Progenitor cell of endocrine pancreas (in vitro differentiated cells): ENCODE measurements around the gene KITLG. TPM values are rescaled to one million over a fixed set of nuclear protein-coding genes. Genes with fewer than 3 reads are reported as not detected.

Experiments
- DNase-seq: peaks from one replicate; pipeline ENCODE4 v3.0.0; 2021; ENCODE audit warnings: low spot score; ENCODE audit not compliant: unreplicated experiment
- H3K27ac Mint-ChIP-seq: 2 replicates; pipeline ENCODE4 v1.8.0; 2021; ENCODE audit warnings: mild to moderate bottlenecking, moderate library complexity, mixed read lengths
- H3K27me3 Mint-ChIP-seq: 2 replicates; pipeline ENCODE4 v1.8.0; 2021; ENCODE audit warnings: mixed read lengths
- H3K36me3 Mint-ChIP-seq: 2 replicates; pipeline ENCODE4 v1.8.0; 2022; ENCODE audit warnings: mixed read lengths; ENCODE audit not compliant: insufficient read depth
- H3K4me1 Mint-ChIP-seq: 2 replicates; pipeline ENCODE4 v1.8.0; 2021; ENCODE audit warnings: low read depth, mixed read lengths
- H3K4me3 Mint-ChIP-seq: 2 replicates; pipeline ENCODE4 v1.8.0; 2021; ENCODE audit warnings: low read depth, mild to moderate bottlenecking, moderate library complexity, mixed read lengths
- H3K9me3 Mint-ChIP-seq: 2 replicates; pipeline ENCODE4 v1.8.0; 2021; ENCODE audit warnings: low read depth, mixed read lengths
- total RNA-seq: library from RNA; stranded (reverse); gene quantifications from 2 replicates; pipeline ENCODE4 v1.2.1, GENCODE V29; 2021
- TF ChIP-seq, protein P1 (sequence below): fragments of 200-600 bp; sonication (generic); IDR thresholded peaks from one replicate; pipeline ENCODE4 v1.5.0; 2021; ENCODE audit warnings: antibody characterized with exemption, mild to moderate bottlenecking; ENCODE audit not compliant: unreplicated experiment

KITLG gene
- total RNA-seq, 1 donor from 2014 or later: 9.1 TPM

DNA sequence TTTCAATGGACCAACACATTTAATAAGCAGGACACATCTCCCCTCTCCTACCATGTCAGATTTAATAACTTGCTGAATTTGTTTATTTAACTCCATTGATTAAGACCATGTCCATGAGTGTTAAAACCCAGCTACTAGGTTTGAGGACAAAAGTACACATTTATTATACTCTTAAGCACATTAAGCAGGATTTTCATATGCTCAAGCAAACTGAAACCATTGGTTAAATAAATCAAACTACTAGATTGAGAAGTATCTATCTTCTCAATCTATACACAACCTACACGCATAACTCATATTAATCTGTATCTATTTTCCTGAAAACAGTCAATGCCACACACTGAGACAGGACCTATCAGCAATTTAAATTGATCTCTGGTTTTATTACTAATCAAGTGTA lies 85.2 kb downstream of the KITLG start:
- Mint-ChIP-seq H3K27ac (no peak overlapping the region), H3K36me3 (no peaks in the 10 kb centered on the region), H3K27me3 (no peaks in the 10 kb centered on the region), H3K9me3 (no peaks in the 10 kb centered on the region), H3K4me1 (no peaks in the 10 kb centered on the region), H3K4me3 (no peak overlapping the region)
- DNase-seq: no peak
- TF ChIP-seq, protein P1, sequence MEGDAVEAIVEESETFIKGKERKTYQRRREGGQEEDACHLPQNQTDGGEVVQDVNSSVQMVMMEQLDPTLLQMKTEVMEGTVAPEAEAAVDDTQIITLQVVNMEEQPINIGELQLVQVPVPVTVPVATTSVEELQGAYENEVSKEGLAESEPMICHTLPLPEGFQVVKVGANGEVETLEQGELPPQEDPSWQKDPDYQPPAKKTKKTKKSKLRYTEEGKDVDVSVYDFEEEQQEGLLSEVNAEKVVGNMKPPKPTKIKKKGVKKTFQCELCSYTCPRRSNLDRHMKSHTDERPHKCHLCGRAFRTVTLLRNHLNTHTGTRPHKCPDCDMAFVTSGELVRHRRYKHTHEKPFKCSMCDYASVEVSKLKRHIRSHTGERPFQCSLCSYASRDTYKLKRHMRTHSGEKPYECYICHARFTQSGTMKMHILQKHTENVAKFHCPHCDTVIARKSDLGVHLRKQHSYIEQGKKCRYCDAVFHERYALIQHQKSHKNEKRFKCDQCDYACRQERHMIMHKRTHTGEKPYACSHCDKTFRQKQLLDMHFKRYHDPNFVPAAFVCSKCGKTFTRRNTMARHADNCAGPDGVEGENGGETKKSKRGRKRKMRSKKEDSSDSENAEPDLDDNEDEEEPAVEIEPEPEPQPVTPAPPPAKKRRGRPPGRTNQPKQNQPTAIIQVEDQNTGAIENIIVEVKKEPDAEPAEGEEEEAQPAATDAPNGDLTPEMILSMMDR: no peak

GRCh38 chr12:88494520-88494919 lies 85.8 kb downstream of the KITLG start:
- no peaks in the 10 kb centered on the region for H3K4me1 Mint-ChIP-seq
- TF ChIP-seq, protein P1: no peak
- no peak overlapping the region for H3K4me3 Mint-ChIP-seq
- H3K27ac Mint-ChIP-seq: no peak overlapping the region
- H3K27me3 Mint-ChIP-seq: no peaks in the 10 kb centered on the region
- no peak for DNase-seq
- no peaks in the 10 kb centered on the region for H3K9me3 Mint-ChIP-seq
- no peaks in the 10 kb centered on the region for H3K36me3 Mint-ChIP-seq

DNA sequence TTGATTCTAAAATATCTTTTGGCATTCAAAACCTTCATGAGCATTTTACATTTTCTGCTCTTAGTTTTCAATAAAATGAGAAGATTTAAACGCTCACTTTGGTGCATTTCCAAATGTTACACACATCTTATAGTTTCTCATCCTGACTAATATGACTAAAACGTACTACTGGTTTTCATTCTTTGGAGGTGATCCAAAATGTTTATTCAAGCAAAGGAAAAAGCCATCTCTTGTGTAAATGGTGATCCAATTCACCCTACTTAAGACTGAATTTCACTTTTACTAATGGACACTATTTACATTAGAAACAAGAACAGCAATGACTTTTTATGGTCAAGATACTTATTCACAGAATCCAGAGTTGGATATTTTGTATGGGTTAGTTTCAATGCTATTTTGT lies 86.6 kb downstream of the KITLG start:
- TF ChIP-seq, protein P1: no peak
- Mint-ChIP-seq H3K4me1 (no peaks in the 10 kb centered on the region), H3K9me3 (no peaks in the 10 kb centered on the region), H3K27ac (no peak overlapping the region), H3K36me3 (no peaks in the 10 kb centered on the region), H3K4me3 (no peak overlapping the region), H3K27me3 (no peaks in the 10 kb centered on the region)
- no peak for DNase-seq

DNA sequence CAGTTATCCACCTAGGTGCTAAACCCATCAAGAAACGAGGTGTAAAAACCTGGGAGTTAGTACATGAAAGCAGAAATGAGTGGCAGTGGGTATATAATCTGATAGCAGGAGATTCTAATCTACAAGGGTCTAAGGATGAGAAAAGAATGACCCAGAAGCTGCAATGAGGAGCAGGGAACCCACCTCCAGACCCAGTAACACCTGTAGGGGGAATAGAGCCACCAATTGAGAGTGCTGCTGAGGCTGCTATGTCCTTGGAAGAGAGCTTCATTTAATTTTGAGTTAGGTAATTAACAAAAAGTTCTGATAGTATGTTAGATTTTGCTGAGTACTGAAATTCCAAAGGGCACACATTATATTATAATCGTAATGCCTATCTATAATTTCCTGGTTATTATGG lies 89.8 kb downstream of the KITLG start:
- no peak for DNase-seq
- no peak overlapping the region for H3K4me3 Mint-ChIP-seq
- no peaks in the 10 kb centered on the region for H3K4me1 Mint-ChIP-seq
- no peaks in the 10 kb centered on the region for H3K36me3 Mint-ChIP-seq
- H3K27me3 Mint-ChIP-seq: no peaks in the 10 kb centered on the region
- no peak overlapping the region for H3K27ac Mint-ChIP-seq
- TF ChIP-seq, protein P1: no peak
- H3K9me3 Mint-ChIP-seq: no peaks in the 10 kb centered on the region

GRCh38 chr12:88472775-88473174 lies 107.5 kb downstream of the KITLG start:
- peaks cover 17% of the 10 kb centered on the region for H3K9me3 Mint-ChIP-seq
- no peak overlapping the region for H3K27ac Mint-ChIP-seq
- TF ChIP-seq, protein P1: no peak
- H3K4me1 Mint-ChIP-seq: no peaks in the 10 kb centered on the region
- H3K4me3 Mint-ChIP-seq: no peak overlapping the region
- no peaks in the 10 kb centered on the region for H3K27me3 Mint-ChIP-seq
- no peak for DNase-seq
- peaks cover 2% of the 10 kb centered on the region for H3K36me3 Mint-ChIP-seq

GRCh38 chr12:88472248-88472647 lies 108.0 kb downstream of the KITLG start:
- Mint-ChIP-seq H3K4me1 (no peaks in the 10 kb centered on the region), H3K9me3 (peaks cover 14% of the 10 kb centered on the region), H3K27ac (no peak overlapping the region), H3K4me3 (no peak overlapping the region), H3K27me3 (no peaks in the 10 kb centered on the region), H3K36me3 (peaks cover 4% of the 10 kb centered on the region)
- no peak for DNase-seq
- TF ChIP-seq, protein P1: no peak
